Erythroblast (primary cell): ENCODE data around the gene NR2F1-AS1.

Source experiments
- GATA1 ChIP-seq: IDR thresholded peaks from 2 replicates; pipeline ENCODE4 v1.6.1; 2011; ENCODE audit warnings: low read depth, mild to moderate bottlenecking, control low read depth, low read length, moderate library complexity
- POLR2A ChIP-seq: IDR thresholded peaks from 2 replicates; pipeline ENCODE4 v1.6.1; 2011; ENCODE audit warnings: mild to moderate bottlenecking, low read length

DNA sequence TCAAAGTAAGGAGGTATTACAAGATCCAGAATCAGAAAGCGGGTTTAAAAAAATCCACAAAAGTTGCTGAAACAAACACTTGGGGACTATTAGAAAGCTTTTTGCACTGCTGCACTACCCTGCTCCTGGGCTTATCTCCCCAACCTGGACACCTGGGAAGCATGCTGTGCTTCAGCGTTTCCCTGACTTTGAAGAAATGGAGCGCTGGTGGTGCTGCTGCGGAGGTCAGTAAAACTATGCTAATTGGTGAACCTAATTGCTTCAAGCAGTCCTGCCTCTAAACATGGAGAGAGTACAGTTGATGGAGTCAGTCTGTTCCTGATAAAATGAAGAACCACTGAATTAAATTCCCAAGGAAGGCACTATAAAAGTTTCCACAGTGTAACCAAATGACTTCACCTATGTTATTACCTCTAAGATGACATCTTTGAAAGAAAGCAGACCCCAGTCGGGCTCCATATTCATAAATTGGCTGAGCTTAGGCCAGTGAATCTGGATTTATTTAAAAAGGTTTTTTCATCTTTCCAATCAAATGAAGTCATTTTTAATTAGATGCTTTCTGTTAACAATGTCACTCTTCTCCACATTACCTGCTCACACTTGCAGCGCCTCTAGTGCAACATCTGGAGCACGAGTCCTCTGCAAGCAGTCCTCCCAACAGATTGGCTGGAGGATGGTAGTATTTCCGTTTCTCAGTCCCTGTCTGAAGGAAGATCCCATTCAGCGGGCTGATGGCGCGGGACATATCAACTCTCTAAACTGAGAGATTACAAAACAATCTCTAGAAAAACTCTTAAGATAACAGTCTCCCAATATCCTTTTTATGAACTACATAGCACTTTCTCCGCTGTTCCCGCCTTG, 11.5 kb downstream of the NR2F1-AS1 start:
- TF ChIP-seq POLR2A (no peak), GATA1 (no peak)
